Esophagus squamous epithelium (tissue), 5 donors: ENCODE results near the gene SCN5A. TPM values are rescaled to one million over a fixed set of nuclear protein-coding genes. Genes with fewer than 3 reads are reported as not detected.

Experiments used
- DNase-seq: peaks from one replicate; lab custom pipeline; 2025; lab: John Stamatoyannopoulos, UW
- H3K27ac ChIP-seq, 4 donors: fragments of 200-600 bp; sonication (generic); one replicate each; pipeline ENCODE4 v1.5.1; 2016 to 2019; ENCODE audit warnings: mild to moderate bottlenecking in 1 of 4
- H3K27me3 ChIP-seq, 4 donors: fragments of 200-600 bp; sonication (generic); 1 replicate in 3 of 4; 2 replicates in 1 of 4; pipeline versions ENCODE4 v1.5.1 to v1.6.0; 2017 to 2021; ENCODE audit warnings: antibody characterized with exemption in 1 of 4
- H3K36me3 ChIP-seq, 3 donors: fragments of 200-600 bp; sonication (generic); one replicate each; pipeline ENCODE4 v1.5.1; 2016 to 2019
- H3K4me1 ChIP-seq, 3 donors: fragments of 200-600 bp; sonication (generic); one replicate each; pipeline ENCODE4 v1.5.1; 2017 to 2019
- H3K4me3 ChIP-seq, 4 donors: fragments of 200-600 bp; sonication (generic); 1 replicate in 3 of 4; 2 replicates in 1 of 4; pipeline ENCODE4 v1.5.1; 2016 to 2019; ENCODE audit warnings: mild to moderate bottlenecking in 2 of 4, moderate library complexity in 1 of 4
- H3K9me3 ChIP-seq, 3 donors: fragments of 200-600 bp; sonication (generic); one replicate each; pipeline ENCODE4 v1.5.1; 2016 to 2019
- POLR2A ChIP-seq, 4 donors: fragments of 450-650 bp; IDR thresholded peaks; one replicate each; pipeline ENCODE4 v1.6.1; 2017; ENCODE audit warnings: antibody characterized with exemption in 4 of 4, mild to moderate bottlenecking in 4 of 4, moderate library complexity in 3 of 4
- WGBS, 2 donors: methylation state at CpG; one replicate each; pipeline ENCODE4 v1.1.5; 2018; 5-methylcytosine and 5-hydroxymethylcytosine counted together
- intact Hi-C: fragments of 100-400 bp; cut with DNase I; formaldehyde crosslinking; loops from one replicate; pipeline ENCODE4 v1.15.0; 2022
- total RNA-seq, 4 donors: library from RNA; depleted of rRNA; stranded (reverse); fragments of >200 nt; gene quantifications; one replicate each; pipeline ENCODE4 v1.1.0, GENCODE V29; 2016
- TF ChIP-seq, protein P1 (sequence below), 6 experiments: fragments of 450-650 bp in 4 of 6; fragments of 200-600 bp in 2 of 6; sonication (generic) in 2 of 6; IDR thresholded peaks; one replicate each; pipeline ENCODE4 v1.5.1; 2016 to 2019; ENCODE audit warnings: antibody characterized with exemption in 6 of 6, mild to moderate bottlenecking in 4 of 6, moderate library complexity in 4 of 6
- donor health status: DM: yes; HTN: yes; CAD: no.

Gene SCN5A
- total RNA-seq: under 1 TPM in 3 of 4 donors, not detected in 1; 0.09 to 0.38 (median 0.18) TPM

DNA sequence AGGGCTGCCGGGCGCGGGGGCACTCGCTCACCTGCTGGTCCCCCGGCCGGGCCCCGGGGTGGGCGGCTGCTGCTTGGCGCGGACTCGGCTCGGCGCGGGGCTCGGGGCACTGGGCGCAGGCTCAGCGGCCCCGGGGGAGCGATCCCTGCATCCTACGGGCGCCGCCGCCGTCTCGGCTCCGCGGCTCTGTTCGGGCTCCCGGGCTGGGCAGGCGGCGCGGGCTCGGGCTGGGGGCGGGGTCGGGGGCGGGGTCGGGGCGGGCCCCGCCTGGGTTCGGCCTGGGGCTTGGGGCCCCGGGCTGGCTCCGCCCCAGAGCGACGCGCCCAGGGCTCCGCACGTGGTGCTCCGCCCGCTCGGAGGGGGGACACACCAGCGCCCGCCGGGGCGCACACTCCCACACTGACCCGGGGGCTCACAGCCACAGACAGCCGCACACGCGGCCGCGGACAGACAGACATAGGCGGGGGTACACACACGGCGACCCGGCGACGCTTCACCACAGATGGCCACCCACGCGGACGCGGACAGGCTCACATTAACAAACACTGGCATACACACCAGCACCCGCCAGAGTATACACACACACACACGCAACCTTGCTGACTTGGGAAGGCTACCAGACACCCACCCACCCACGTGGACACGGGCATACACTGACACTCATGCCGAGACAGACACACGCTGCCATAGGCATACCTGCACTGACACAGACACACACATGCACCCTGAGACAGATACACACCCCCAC lies at the start of gene SCN5A:
Gene SCN5A (minus strand): TSS at position 188 of the 748 bp plus-strand sequence. CDS start 16,380 bp downstream, outside the sequence.
- no peaks in the 10 kb centered on the region for H3K9me3 ChIP-seq
- H3K36me3 ChIP-seq: no peaks in the 10 kb centered on the region
- intact Hi-C loops: loop anchor here (5.0 kb wide), 1 partner anchor 127 kb away; no protein-coding TSS in a partner anchor
- peaks cover 10 to 25% (median 11%) of the 10 kb centered on the region in 3 donors for H3K4me1 ChIP-seq
- peak within 1 kb of the TSS; percentile 35 to 72 (median 50) for H3K4me3 ChIP-seq
- 0% methylated on average over 13 of the region's 76 CpGs; no CpG with 5 or more reads in 1 of the 2 donors for WGBS, 2 donors
- peaks cover 0 to 96% (median 6%) of the 10 kb centered on the region in 4 donors for H3K27me3 ChIP-seq
- TF ChIP-seq POLR2A (IDR thresholded peaks at IDR 0.05): no peak
- TF ChIP-seq, protein P1, sequence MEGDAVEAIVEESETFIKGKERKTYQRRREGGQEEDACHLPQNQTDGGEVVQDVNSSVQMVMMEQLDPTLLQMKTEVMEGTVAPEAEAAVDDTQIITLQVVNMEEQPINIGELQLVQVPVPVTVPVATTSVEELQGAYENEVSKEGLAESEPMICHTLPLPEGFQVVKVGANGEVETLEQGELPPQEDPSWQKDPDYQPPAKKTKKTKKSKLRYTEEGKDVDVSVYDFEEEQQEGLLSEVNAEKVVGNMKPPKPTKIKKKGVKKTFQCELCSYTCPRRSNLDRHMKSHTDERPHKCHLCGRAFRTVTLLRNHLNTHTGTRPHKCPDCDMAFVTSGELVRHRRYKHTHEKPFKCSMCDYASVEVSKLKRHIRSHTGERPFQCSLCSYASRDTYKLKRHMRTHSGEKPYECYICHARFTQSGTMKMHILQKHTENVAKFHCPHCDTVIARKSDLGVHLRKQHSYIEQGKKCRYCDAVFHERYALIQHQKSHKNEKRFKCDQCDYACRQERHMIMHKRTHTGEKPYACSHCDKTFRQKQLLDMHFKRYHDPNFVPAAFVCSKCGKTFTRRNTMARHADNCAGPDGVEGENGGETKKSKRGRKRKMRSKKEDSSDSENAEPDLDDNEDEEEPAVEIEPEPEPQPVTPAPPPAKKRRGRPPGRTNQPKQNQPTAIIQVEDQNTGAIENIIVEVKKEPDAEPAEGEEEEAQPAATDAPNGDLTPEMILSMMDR (IDR thresholded peaks at IDR 0.05): no peak
- no peak for DNase-seq
- no peak within 1 kb of the TSS for H3K27ac ChIP-seq

DNA sequence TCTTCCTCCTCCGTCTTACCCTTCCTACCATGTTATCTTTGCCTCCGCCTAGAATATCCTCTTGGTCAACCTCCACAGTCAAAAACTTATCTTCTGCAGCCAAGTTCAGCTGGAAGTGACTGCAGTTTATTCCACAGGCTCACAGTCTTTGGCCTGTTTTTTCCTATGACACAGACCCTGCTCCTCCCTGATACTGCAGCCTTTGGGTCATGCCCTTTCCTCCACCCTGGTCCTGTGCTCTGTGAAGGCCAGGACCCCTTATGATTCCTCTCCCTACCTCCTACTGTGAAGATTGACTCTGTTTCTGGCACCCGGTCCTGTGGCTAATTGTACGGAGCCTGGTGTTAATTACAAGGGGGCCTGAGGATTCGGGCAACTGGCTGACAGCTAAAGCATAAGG lies 49.3 kb upstream of the SCN5A start:
- no peaks in the 10 kb centered on the region for H3K36me3 ChIP-seq
- no peak overlapping the region for H3K27ac ChIP-seq
- TF ChIP-seq, protein P1 (IDR thresholded peaks at IDR 0.05): no peak
- TF ChIP-seq POLR2A (IDR thresholded peaks at IDR 0.05): no peak
- H3K27me3 ChIP-seq: no peaks in the 10 kb centered on the region
- no peak overlapping the region for H3K4me3 ChIP-seq
- H3K4me1 ChIP-seq: no peaks in the 10 kb centered on the region
- WGBS, 2 donors: 65 to 79% methylated on average over 5 of the region's 5 CpGs
- intact Hi-C loops: no loop called here
- no peaks in the 10 kb centered on the region for H3K9me3 ChIP-seq
- no peak for DNase-seq

DNA sequence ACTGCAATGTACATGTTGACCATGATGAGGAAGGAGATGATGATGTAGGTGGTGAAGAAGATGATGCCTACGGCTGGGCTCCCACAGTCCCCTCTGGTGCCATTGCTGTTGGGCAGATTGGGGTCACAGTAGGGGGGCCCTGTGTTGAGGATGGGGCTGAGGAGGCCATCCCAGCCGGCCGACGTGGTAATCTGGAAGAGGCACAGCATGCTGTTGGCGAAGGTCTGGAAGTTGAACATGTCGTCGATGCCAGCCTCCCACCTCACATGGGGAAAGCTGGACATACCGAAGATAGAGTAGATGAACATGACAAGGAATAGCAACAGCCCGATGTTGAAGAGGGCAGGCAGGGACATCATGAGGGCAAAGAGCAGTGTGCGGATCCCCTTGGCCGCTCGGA lies 48.6 kb upstream of the SCN5A start:
- H3K4me1 ChIP-seq: no peaks in the 10 kb centered on the region
- H3K4me3 ChIP-seq: no peak overlapping the region
- intact Hi-C loops: no loop called here
- H3K27me3 ChIP-seq: no peaks in the 10 kb centered on the region
- WGBS, 2 donors: 88 to 90% methylated on average over 4 to 12 of the region's 12 CpGs
- TF ChIP-seq, protein P1 (IDR thresholded peaks at IDR 0.05): no peak
- TF ChIP-seq POLR2A (IDR thresholded peaks at IDR 0.05): no peak
- no peaks in the 10 kb centered on the region for H3K36me3 ChIP-seq
- DNase-seq: no peak
- H3K27ac ChIP-seq: no peak overlapping the region
- no peaks in the 10 kb centered on the region for H3K9me3 ChIP-seq

DNA sequence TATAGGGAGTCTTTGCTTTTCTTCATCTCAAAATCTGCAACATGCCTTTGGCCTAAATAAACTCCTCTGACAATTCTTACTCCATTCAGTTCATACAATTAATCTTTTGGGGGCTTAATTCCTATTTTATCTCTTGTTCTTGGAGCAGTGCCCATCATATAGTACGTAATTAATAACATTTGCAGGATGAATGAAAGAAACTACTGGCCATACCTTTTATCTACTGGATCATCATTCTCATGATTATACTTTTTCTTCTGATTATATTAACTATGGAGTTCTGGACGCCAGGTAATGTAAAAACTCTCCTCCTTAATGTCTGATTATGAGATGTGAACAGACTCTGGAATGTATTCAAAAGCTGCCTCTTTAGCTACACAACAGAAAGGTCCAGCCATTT lies 46.5 kb upstream of the SCN5A start:
- H3K27me3 ChIP-seq: no peaks in the 10 kb centered on the region
- intact Hi-C loops: no loop called here
- no peak for TF ChIP-seq POLR2A (IDR thresholded peaks at IDR 0.05)
- H3K27ac ChIP-seq: no peak overlapping the region
- no peak for DNase-seq
- H3K36me3 ChIP-seq: no peaks in the 10 kb centered on the region
- H3K9me3 ChIP-seq: no peaks in the 10 kb centered on the region
- no peaks in the 10 kb centered on the region for H3K4me1 ChIP-seq
- no peak overlapping the region for H3K4me3 ChIP-seq
- whole genome bisulfite sequencing, 2 donors: 44 to 63% methylated on average over 2 of the region's 2 CpGs

DNA sequence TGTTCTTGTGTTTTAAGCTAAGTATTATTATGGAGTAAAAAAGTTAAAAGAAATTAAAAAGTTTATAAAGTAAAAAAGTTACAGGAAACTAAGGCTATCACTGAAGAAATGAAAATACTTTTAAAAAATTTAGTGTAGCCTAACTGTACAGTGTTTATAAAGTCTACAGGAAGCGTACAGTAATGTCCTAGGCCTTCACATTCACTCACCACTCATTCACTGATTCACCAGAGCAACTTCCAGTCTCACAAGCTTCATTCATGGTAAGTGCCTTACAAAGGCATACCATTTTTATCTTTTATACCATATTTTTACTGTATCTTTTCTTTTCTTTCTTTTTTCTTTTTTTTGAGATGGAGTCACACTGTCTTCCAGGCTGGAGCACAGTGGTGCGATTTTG lies 40.7 kb upstream of the SCN5A start:
- no peaks in the 10 kb centered on the region for H3K4me1 ChIP-seq
- intact Hi-C loops: no loop called here
- H3K36me3 ChIP-seq: no peaks in the 10 kb centered on the region
- H3K27ac ChIP-seq: no peak overlapping the region
- no peak for TF ChIP-seq POLR2A (IDR thresholded peaks at IDR 0.05)
- TF ChIP-seq, protein P1 (IDR thresholded peaks at IDR 0.05): no peak
- DNase-seq: no peak
- no peak overlapping the region for H3K4me3 ChIP-seq
- 76 to 92% methylated on average over 2 of the region's 2 CpGs for WGBS, 2 donors
- no peaks in the 10 kb centered on the region for H3K27me3 ChIP-seq
- H3K9me3 ChIP-seq: no peaks in the 10 kb centered on the region
